ENCODE measurements around the gene DLL3.

The DLL3 gene

DNA sequence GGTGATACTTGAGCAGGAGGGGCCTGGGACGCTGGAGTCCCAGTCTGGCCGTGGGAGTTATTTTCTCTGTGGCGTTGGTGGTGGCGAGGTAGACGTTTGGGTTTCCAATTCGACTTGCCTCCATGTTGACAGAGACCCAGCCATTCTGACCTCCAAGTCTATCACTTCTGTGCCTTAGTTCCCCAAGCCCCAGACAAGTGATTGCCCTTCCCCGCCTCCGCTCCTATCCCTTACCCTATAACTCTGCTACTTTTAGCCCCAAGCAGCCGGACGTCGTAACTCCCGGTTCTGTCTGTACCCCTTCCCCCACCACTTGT, 17.6 kb upstream of the DLL3 start:
- DNase-seq (ENCODE audit: low read depth in 1 of 2, low spot score in 1 of 2) = no peak

DNA sequence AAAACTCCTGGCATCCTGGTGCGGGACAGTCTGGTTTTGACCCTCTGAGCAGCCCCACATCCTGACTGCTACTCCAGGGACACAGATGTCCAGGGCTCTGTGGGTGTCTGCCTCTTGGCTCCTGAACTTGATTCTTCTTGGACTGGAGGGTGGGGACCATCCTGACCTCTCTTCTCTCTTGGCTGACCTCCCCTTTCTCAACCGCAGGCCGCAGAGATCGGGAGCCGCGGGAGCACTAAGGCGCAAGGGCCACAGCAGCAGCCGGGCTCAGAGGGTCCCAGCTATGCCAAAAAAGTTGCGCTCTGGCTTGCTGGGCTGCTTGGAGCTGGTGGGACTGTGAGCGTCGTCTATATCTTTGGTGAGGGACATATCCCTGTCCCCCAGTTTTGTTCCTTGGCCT, 17.1 kb upstream of the DLL3 start:
- DNase-seq (ENCODE audit: low read depth in 1 of 2, low spot score in 1 of 2) = no peak

DNA sequence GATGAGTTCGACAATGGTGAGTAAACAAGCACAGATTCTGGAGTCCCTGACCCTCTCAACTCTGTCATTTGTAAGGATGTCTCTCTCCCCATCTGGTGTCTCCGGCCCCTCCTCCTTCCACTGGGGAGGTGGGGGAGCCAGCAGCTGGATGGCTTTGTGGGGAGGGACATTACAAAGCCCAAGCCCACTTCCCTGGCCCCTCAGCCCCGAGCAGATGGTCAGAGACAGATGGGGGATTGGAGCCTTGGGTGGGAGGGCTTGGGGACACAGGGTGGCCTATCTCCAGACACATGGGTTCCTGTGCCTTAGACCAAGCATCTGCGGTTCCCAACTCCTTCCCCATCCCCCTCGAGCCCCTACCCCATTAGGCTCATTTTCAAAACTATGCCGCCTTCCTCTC, 15.6 kb upstream of the DLL3 start:
- DNase-seq (ENCODE audit: low read depth in 1 of 2, low spot score in 1 of 2) = no peak

GRCh38 chr19:39489756-39490155, 9.0 kb upstream of the DLL3 start:
- DNase-seq (ENCODE audit: low read depth in 1 of 2, low spot score in 1 of 2) = no peak

GRCh38 chr19:39492225-39492624, 6.5 kb upstream of the DLL3 start:
- DNase-seq (ENCODE audit: low read depth in 1 of 2, low spot score in 1 of 2) = no peak

GRCh38 chr19:39492788-39493187, 6.0 kb upstream of the DLL3 start:
- no peak for DNase-seq (ENCODE audit: low read depth in 1 of 2, low spot score in 1 of 2)

DNA sequence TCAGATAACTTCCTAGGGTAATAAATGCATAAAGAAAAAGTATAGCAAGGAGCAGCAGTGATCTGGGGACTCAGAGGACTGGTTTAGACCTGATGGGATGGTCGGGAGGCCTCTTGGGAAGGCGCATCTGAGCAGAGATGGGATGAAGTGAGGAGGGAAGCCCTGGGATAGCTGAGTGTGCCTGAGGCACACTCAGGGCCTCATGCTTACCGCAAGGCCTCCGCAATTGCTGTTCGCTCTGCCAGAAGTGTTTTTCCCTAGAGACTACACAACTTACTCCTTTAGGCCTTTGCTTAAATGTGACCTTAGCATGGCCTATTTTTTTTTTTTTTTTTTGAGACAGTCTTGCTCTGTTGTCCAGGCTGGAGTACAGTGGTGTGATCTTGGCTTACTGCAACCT, 4.1 kb upstream of the DLL3 start:
- DNase-seq (ENCODE audit: low read depth in 1 of 2, low spot score in 1 of 2) = no peak

GRCh38 chr19:39496063-39496462, 2.7 kb upstream of the DLL3 start:
- DNase-seq (ENCODE audit: low read depth in 1 of 2, low spot score in 1 of 2) = no peak

- no peak for DNase-seq (ENCODE audit: low read depth in 1 of 2, low spot score in 1 of 2)
Measured at GRCh38 chr19:39497701-39497995, 1.1 kb upstream of the DLL3 start.

DNA sequence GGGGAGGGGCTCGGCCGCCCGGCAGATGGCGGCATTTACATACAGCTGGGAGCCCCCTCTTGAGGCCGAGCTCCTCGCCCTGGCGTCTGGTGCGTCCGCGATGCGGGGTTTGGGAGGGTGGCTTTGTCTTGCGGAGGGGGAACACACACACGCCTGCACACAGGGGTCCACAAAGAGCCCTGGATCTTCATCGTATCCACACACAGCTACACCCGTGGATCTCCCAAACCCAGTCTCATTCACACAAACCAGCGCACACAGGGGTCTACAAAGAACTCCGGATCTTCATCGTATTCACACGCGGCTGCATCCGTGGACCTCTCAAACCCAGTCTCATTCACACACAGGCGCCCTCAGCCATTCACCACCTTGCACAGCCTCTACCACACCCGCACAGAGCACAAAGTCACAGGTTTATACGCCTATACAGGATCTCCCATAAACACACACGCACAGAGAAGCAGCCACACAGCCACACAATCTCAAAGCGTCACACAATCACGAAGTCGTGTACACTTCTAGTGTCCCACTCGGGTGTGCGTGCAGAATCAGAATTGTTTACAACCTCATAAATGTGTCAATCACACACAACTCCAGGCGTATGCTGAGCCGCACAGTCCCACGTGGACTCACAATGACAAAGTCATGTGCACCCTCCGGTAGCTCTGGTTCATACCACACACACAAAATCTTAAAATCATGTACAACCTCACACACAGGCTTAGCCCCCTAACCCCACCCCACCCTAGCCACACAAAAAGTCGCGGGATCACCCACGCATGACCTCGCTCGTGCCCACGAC, 550 bp upstream of the DLL3 start:
- no peak for DNase-seq (ENCODE audit: low read depth in 1 of 2, low spot score in 1 of 2)

DNA sequence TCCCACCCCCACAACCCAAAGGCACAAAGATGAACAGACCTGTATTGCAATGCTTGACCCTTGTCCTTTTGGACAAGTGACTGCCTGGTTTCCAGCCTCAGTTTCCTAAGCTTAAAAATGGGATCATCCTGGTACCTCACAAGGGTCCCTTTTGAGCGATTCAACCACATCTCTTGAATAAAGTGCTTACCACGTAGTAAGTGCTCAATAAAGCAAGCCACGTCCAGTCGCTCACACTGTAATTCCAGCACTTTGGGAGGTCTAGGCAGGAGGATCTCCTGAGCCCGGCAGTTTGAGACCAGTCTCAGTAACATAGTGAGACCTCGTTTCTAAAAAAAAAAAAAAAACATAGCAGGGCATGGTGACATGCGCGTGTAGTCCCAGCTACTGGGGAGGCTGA, 1.2 kb downstream of the DLL3 start:
- no peak for DNase-seq (ENCODE audit: low read depth in 1 of 2, low spot score in 1 of 2)

DNA sequence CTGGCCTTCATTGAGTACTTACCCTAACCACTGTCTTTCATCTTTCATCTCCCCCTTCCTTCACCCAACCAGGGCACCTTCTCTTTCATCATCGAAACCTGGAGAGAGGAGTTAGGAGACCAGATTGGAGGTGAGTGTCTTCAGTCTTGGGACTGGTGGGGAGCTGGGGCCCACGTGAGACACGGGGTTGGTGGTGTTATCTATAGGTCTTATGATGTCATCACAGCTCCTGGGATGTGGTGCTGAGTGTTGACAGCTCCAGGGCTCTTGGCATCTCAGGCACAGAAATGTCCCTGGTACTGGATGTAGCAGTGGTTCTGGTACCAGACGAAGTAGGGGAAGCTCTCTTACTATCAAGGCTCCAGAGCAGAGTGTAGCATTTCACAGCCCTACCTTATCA, 1.8 kb downstream of the DLL3 start:
- no peak for DNase-seq (ENCODE audit: low read depth in 1 of 2, low spot score in 1 of 2)

DNA sequence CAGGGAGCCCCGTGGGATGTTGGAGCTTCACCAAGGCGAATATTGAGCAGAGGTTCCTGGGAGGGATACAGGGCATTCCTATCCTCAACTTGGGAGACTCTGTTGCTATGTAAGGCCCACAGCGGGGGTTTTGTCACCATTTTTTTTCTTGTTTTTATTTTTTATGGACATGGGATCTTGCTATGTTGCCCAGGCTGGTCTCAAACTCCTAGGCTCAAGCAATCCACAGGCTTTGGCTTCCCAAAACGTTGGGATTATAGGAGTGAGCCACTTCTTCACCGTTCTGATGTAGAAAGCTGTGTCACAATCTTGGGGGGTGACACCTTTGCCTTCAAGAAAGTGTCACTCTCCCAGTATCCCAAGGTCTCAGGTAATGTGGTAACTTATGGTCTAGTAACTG, 2.6 kb downstream of the DLL3 start:
- DNase-seq (ENCODE audit: low read depth in 1 of 2, low spot score in 1 of 2) = no peak

- peak; percentile 58 to 59 for DNase-seq (ENCODE audit: low read depth in 1 of 2, low spot score in 1 of 2)
Measured at GRCh38 chr19:39502640-39503417, 4.1 kb downstream of the DLL3 start.

DNA sequence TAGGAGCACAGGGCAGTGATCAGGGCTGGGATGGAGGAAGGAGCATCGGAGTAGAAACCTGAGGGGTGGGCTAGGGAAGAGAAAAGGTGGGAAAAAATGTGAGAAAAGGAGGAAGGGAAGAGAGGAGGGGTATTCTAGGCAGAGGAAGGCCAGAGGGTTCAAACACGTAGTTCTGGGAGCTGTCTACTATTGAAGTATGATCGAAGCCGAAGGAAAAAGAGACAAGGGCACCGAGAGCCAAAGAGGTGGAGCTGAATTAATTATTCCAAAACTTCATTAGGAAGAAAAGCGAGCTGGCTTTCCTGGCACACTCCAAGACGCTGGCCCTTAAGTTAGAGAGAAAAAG, 7.8 kb downstream of the DLL3 start:
- DNase-seq (ENCODE audit: low read depth in 1 of 2, low spot score in 1 of 2) = no peak

DNA sequence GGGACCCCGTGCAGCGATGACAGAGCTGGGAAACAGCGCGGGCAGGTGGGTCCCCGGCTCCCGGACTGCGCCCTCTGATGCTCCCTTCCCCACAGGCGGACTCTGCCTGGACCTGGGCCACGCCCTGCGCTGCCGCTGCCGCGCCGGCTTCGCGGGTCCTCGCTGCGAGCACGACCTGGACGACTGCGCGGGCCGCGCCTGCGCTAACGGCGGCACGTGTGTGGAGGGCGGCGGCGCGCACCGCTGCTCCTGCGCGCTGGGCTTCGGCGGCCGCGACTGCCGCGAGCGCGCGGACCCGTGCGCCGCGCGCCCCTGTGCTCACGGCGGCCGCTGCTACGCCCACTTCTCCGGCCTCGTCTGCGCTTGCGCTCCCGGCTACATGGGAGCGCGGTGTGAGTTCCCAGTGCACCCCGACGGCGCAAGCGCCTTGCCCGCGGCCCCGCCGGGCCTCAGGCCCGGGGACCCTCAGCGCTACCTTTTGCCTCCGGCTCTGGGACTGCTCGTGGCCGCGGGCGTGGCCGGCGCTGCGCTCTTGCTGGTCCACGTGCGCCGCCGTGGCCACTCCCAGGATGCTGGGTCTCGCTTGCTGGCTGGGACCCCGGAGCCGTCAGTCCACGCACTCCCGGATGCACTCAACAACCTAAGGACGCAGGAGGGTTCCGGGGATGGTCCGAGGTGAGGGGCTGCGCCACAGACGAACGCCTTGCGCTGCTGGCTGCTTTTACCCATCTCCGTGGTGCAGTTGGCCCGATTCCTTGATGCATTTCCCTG, 8.4 kb downstream of the DLL3 start:
- peak; percentile 16 to 46 for DNase-seq (ENCODE audit: low read depth in 1 of 2, low spot score in 1 of 2)

DNA sequence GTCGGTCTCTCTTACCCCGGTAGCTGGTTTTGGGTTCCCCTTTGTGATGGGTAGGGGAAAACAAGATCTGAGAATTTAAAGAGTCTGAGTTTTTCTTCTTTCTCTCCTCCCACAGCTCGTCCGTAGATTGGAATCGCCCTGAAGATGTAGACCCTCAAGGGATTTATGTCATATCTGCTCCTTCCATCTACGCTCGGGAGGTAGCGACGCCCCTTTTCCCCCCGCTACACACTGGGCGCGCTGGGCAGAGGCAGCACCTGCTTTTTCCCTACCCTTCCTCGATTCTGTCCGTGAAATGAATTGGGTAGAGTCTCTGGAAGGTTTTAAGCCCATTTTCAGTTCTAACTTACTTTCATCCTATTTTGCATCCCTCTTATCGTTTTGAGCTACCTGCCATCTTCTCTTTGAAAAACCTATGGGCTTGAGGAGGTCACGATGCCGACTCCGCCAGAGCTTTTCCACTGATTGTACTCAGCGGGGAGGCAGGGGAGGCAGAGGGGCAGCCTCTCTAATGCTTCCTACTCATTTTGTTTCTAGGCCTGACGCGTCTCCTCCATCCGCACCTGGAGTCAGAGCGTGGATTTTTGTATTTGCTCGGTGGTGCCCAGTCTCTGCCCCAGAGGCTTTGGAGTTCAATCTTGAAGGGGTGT, 9.1 kb downstream of the DLL3 start:
- no peak for DNase-seq (ENCODE audit: low read depth in 1 of 2, low spot score in 1 of 2)

DNA sequence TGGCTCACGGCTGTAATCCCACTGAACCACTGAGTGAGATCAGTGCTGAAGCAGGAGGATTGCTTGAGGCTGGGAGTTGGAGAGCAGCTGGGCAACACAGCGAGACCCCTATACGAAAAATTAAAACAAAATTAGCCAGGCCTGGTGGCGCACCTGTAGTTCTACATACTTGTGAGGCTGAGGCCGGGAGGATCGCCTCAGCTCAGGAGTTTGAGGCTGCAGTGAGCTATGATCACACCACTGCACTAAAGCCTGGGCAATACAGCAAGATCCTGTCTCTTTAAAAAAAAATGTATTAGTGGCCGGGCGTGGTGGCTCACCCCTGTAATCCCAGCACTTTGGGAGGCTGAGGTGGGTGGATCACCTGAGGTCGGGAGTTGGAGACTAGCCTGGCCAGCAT, 9.9 kb downstream of the DLL3 start:
- no peak for DNase-seq (ENCODE audit: low read depth in 1 of 2, low spot score in 1 of 2)

GRCh38 chr19:39509233-39509632, 10.5 kb downstream of the DLL3 start:
- DNase-seq (ENCODE audit: low read depth in 1 of 2, low spot score in 1 of 2) = no peak

DNA sequence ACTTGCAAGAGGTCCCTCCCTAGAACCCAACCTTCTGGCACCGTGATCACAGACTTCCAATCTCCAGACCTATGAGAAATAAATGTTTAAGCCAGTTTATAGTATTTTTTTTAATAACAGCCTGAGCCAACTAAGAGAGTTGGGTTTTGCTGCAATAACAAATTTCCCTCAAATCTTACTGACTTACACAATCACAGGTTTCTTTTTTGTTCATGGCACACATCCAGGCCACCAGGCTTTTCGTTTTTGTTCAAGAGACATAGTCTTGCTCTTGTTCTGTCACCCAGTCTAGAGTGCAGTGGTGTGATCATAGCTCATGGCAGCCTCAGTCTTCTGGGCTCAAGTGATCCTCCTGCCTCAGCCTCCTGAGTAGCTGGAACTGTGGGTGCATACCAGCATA, 14.2 kb downstream of the DLL3 start:
- DNase-seq (ENCODE audit: low read depth in 1 of 2, low spot score in 1 of 2) = no peak

DNA sequence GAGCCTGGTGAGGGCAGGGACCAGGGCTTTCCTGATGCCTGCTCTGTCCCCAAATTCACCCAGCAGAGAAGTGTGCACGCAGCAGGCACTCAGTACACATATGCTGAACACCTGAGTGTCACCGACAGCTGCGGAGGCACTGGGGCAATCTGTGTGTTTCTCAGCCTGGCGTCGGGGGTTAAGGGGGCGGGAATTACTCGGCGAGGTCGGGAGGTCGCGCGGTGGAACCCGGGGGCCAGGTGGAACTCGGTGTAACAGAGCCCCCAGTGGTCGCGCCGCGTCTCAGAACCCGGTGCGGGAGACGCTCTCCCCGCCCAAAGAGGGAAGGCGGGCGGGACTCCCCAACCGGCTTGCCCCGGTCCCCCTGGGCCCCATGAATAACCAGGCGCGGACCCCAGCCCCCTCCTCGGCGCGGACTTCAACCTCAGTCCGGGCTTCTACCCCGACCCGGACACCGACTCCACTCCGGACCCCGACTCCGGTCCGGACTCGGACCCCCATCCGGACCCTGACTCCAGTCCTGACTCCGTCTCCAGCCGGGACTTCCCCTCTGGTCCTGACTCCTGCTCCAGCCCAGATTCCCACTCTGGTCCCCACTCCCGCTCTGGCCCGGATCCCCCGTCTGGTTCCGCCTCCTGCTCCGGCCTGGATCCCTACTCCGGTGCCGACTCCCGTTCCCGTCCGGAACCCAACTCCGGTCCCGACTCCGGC, 16.2 kb downstream of the DLL3 start, which contains the start of gene SELENOV:
TSS of gene SELENOV (plus strand) at position 300 of the 711 bp plus-strand sequence. CDS start at position 374, 74 bp downstream.
- DNase-seq (ENCODE audit: low read depth in 1 of 2, low spot score in 1 of 2) = no peak
